ENCODE results near the gene ROCK2. TPM values are rescaled to one million over a fixed set of nuclear protein-coding genes. Genes with fewer than 3 reads are reported as not detected.
"Not testable (repeated sequence)": the region's sequence is repeated elsewhere in the genome, so short reads cannot be mapped to it uniquely, and the experiment has no call there.

The ROCK2 gene
- total and polyA plus RNA-seq, 8 donors = 3.5 to 21.5 (median 12.1) TPM

- FAIRE-seq = no peak
- Histone ChIP-seq H3K9me3 (no peaks in the 10 kb centered on the region), H3K4me3 (no peak overlapping the region), H3K27ac (no peak overlapping the region), H3K27me3 (no peaks in the 10 kb centered on the region), H3K36me3 (no peaks in the 10 kb centered on the region), H3K4me1 (peaks cover 0 to 4% (median 0%) of the 10 kb centered on the region in 3 donors)
- intact Hi-C loops (cut with DNase I) = no loop called here
- no peak for ATAC-seq
- no peak for DNase-seq
- 65 to 81% methylated on average over 2 of the region's 2 CpGs for WGBS, 2 donors
- no peak for TF ChIP-seq CTCF (IDR thresholded peaks at IDR 0.05)
Observed at GRCh38 chr2:11333427-11334183, 10.8 kb downstream of the ROCK2 start.

GRCh38 chr2:11332596-11332995, 11.8 kb downstream of the ROCK2 start:
- Histone ChIP-seq H3K4me1 (peaks cover 0 to 4% (median 0%) of the 10 kb centered on the region in 3 donors), H3K27me3 (no peaks in the 10 kb centered on the region), H3K9me3 (no peaks in the 10 kb centered on the region), H3K36me3 (no peaks in the 10 kb centered on the region), H3K4me3 (no peak overlapping the region), H3K27ac (no peak overlapping the region)
- no peak for ATAC-seq
- no peak for FAIRE-seq
- WGBS, 2 donors = 99 to 100% methylated on average over 1 of the region's 1 CpG
- no peak for DNase-seq
- intact Hi-C loops (cut with DNase I) = no loop called here
- no peak for TF ChIP-seq CTCF (IDR thresholded peaks at IDR 0.05)

GRCh38 chr2:11330457-11331142, 13.8 kb downstream of the ROCK2 start:
- 42 to 54% methylated on average over 4 of the region's 4 CpGs for WGBS, 2 donors

GRCh38 chr2:11329776-11330175, 14.7 kb downstream of the ROCK2 start:
- H3K27ac ChIP-seq = no peak overlapping the region
- H3K9me3 ChIP-seq = no peaks in the 10 kb centered on the region
- no peaks in the 10 kb centered on the region for H3K27me3 ChIP-seq
- WGBS, 2 donors = 57 to 69% methylated on average over 1 of the region's 1 CpG
- H3K4me3 ChIP-seq = no peak overlapping the region
- no peak for TF ChIP-seq CTCF (IDR thresholded peaks at IDR 0.05)
- DNase-seq (no peak), FAIRE-seq (no peak), ATAC-seq (no peak)
- intact Hi-C loops (cut with DNase I) = no loop called here
- H3K36me3 ChIP-seq = no peaks in the 10 kb centered on the region
- peaks cover 0 to 4% (median 0%) of the 10 kb centered on the region in 3 donors for H3K4me1 ChIP-seq

More at GRCh38 chr2:11330457-11331142, 13.8 kb downstream of the ROCK2 start:
- no peak overlapping the region for H3K4me3 ChIP-seq
- H3K4me1 ChIP-seq = peaks cover 0 to 4% (median 0%) of the 10 kb centered on the region in 3 donors
- FAIRE-seq (no peak), DNase-seq (no peak), ATAC-seq (no peak)
- H3K36me3 ChIP-seq = no peaks in the 10 kb centered on the region
- intact Hi-C loops (cut with DNase I) = no loop called here
- no peaks in the 10 kb centered on the region for H3K9me3 ChIP-seq
- no peak overlapping the region for H3K27ac ChIP-seq
- no peaks in the 10 kb centered on the region for H3K27me3 ChIP-seq
- TF ChIP-seq CTCF (IDR thresholded peaks at IDR 0.05) = no peak

- H3K36me3 ChIP-seq; intact Hi-C loops (cut with DNase I); H3K9me3 ChIP-seq; H3K27me3 ChIP-seq; H3K4me3 ChIP-seq; H3K27ac ChIP-seq; DNase-seq; FAIRE-seq; H3K4me1 ChIP-seq; ATAC-seq: not testable (repeated sequence)
- 100% methylated on average over 1 of the region's 1 CpG for WGBS, 2 donors
Observed at GRCh38 chr2:11328522-11328921, 15.9 kb downstream of the ROCK2 start.
